ENCODE results near the gene CDH8.

CDH8 gene

DNA sequence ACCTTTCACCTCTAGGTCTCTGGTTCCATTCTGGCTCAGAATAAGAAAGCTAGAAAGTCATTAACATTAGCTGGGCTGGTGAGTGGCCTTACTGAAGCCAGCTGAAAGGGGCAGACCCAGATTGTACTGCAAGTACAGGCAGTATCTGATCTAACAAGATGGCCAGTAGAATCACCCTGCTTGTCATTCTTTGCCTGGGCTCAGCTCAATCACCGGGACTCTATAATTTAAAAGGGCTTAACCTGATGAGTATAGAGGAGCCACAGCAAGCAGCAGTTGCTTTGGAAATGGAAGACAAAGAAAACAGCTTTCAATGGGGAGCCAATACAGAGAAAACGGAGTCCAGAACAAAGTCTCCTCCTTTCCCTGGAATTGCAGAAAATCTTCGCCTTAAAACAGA is 13.6 kb downstream of the CDH8 start:
- no peak for ATAC-seq

DNA sequence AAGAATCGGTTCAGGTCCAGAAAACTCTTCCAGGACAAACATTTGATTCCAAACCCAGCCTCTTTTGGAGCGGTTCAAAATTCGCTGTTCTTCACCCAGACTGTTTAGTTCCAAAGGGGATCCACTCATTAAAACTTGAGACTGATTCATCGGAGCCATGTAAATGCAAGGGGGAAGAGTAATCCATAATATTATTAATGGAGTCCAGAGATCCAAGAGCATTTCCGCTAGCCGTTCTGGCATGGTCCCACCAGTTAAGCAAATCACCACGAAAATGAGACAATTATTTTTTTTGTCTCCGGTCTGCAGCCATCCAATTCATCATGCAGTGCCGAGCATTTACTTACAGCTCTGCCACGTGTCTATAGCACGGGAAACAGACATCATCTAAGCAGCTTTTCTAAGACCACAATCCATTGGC is 15.1 kb downstream of the CDH8 start:
- ATAC-seq, result no peak

DNA sequence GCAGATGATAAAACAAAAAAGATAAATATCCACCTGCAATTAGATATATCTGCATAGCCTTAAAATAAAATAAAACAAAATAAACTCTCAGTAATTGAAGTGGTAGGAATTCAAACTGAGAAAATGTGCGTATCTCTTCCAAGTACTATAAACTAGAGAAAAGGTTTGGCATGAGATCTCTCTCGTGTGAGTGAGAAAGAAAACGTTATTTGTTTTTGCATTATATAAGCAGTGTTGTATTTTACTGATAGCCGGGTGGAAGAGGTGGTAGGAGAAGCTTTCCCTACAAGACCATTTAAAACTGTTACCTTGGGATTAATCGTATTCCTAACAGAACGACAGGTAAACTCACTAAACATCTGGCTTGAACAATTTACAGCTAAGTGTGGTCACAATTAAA is 15.6 kb downstream of the CDH8 start:
- no peak for ATAC-seq

DNA sequence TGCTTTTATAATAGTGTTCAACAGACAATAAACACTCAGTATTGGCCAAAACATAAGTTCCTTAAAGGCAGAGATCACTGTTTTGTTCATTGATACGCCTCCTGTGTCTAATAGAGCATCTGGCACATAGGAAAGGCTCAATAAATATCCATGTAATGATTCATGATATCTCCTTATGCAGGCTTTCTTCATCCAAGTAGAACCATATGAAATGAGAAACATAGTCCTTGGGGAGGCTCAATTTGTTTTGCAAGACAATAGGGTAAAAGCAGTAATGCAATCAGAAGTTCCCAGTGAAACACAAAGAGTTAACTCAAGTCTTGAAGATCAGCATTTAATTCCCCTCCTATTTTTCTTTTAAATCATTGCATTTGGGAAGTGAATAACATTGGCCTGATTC is 16.4 kb downstream of the CDH8 start:
- no peak for ATAC-seq

DNA sequence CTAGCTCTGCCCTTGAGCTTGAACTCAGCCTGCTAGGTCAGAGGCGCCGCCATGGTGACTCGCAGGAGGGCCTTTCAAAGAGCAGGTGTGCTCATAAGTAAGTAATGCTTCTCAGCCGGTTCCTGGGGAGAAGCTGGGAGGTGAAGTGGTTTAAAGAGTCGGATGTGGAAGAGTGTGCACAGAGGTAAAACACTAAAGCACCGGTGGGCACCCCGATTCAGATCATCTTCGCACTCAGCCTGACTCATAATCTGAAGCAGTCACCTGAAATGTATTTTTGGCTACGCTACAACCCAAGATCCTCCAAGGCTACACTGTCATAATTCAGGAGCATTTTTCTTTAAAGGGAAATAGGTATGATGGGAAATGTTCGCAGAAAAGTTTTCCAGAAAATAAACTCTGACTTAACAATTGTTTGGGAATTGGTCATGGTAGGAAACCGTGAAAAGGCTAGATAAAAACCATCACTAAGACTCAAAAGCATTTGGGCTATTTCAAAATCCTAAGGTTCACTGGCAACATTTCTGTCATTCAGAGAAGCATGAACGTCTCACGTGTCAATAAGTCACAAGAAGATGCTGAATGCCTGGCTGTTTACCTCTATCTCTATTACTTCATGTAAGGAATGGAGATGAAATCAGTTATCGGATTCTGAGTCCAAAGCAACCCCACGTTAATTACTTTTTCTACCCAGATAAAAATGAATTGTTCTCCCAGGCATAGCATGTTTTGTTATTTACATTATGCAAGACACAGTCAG is 17.8 kb downstream of the CDH8 start:
- ATAC-seq, result no peak

DNA sequence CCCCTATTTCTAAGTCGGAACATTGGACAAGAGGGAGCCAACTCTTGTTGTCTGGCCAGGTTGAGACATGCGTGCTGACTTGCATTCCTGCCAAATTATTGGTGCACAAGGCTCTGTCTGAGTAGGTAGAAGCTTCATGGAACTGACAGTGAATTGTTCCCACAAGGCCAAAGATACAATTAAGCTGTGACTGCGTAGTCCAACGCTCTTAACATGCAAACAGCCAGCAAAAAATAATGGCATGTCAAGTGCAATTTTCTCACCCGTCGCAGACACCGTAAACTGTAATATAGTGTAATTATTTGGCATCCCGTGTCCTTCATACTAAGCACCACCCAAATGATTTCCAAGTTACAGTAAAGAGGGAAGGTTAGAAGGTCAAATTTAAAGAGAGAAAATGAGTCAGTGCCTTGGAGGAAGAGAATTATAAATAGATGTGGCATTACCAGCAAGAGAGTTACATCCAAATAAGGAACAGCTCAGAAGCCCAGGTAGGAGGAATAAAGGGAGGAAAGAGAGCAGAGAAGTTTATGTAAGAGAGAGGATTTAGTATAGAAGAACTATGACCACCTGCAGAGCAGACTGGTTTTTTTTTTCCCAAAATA is 21.8 kb downstream of the CDH8 start:
- no peak for ATAC-seq

DNA sequence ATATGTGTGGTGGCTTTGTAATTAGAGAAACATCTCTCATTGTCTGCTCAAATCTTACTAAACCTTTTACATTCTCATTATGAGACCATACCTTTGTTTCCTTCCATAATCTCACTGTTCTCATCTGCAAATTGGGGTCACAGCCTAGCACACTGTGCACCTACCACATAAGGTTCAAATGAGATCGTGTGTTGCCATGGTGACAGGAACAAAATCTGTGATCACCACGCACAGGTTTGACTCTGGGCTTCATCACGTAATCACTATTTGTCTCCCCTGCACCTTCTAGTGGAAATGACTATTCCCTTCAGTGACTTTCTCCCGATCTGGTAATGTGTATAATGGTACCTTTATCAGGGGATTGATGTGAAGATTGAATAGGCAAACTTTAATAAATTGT is 26.1 kb downstream of the CDH8 start:
- ATAC-seq, result no peak

DNA sequence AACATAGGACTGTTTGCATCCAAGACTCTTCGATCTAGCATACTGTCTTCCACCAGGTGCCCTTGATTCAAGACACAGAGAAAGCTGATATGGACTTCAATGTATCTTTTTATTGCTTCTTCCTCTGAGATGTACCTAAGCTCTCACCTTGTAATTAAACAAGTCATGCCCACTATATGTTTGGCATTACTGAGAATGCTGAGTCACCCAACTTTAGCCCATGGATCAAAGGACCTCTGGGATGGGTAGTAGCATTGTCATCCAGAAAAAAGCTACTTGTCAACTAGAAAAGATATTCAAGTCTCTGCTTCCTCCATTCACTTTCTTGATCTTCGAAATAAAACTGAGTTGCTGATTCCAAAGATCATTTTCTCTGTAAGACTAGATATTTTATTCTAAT is 37.8 kb downstream of the CDH8 start:
- no peak for ATAC-seq

DNA sequence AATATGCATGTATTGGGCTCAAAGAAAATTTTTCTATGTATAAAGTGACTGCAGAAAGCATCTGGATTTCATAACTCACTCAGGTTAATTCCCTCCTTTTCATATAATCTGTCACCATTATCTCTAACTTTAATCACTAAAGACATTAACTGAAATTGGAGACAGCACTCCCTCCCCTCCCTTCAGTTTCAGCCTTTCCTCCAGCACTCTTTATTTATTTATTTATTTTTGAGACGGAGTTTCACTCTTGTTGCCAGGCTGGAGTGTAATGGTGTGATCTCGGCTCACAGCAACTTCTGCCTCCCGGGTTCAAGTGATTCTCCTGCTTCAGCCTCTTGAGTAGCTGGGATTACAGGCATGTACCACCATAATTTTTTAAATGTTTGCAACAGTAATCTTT is 43.1 kb downstream of the CDH8 start:
- ATAC-seq, result no peak

DNA sequence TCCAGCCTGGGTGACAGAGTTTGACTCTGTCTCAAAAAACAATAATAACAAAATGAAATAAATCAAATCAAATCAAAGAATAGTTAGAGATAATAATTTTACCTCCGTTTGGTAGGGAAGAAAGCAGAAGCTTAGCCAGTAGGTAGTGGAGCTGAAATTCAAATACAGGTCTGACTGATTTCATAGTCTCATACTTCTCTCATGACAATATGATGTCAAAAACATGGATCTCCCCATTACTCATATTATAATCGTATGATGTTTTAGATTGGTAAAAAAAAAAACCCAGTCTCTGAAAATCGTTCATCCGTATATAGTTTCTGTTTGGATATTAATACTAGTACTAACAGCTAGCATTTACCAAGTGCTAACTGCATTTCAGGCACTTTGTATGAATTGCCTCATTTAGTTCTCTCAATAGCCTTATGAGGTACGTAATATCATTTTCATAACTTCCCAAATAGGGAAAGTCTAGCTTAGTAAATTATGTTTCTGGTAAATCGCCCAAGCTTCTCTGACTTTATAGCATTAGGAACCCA is 48.7 kb downstream of the CDH8 start:
- ATAC-seq, result no peak

DNA sequence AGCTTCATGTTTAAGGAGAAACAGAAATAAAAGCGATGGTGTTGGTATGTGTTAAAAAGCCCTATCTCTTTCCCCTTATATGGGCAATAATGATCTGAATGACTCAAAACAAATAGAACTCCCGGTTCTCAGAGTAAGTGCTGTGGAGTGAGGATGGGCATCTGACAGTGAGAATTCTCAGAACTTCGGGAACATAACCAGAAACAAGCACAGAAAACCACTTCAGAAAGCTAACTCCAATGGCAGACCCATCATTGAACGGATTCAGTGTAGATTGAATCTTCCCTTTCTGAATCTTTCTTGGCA is 67.2 kb downstream of the CDH8 start:
- ATAC-seq, result no peak

DNA sequence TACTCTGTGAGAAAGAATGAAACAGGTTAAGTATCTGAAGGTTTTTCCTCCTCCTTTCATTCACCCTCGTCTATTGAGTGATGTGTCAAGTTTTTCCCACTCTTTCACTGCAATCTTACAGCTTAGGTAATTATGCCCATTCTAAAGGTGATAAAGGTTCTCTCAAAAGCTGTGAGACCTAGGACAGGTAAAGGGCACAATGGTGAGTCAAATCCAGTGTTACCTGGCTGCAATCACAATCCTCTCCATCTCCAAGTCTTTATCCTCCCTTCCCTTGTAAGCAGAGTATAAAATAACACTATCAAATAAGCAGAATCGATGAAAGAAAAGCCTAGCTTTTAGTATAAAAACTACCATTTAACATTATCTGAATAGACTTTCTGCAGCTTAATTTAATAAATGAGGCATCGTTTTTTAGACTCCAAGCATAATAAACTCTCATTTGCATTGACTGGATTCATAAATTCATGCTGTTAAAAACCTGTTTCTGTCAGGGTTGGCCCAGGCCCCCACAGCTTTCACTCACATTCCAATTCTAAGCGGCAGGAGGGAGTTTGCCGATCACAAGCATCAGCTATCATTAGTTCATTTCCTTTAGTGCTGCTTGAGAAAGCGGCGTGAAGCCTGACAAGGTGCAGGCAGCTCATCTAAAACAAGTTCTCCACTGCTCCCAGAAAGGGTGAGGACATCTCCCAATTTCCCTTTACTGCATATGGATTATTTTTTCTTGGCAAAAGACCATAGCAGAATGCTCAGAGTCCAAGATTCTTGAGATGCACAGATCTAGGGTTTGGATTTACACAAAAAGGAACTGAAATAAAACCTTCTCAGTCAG is 67.8 kb downstream of the CDH8 start:
- no peak for ATAC-seq

DNA sequence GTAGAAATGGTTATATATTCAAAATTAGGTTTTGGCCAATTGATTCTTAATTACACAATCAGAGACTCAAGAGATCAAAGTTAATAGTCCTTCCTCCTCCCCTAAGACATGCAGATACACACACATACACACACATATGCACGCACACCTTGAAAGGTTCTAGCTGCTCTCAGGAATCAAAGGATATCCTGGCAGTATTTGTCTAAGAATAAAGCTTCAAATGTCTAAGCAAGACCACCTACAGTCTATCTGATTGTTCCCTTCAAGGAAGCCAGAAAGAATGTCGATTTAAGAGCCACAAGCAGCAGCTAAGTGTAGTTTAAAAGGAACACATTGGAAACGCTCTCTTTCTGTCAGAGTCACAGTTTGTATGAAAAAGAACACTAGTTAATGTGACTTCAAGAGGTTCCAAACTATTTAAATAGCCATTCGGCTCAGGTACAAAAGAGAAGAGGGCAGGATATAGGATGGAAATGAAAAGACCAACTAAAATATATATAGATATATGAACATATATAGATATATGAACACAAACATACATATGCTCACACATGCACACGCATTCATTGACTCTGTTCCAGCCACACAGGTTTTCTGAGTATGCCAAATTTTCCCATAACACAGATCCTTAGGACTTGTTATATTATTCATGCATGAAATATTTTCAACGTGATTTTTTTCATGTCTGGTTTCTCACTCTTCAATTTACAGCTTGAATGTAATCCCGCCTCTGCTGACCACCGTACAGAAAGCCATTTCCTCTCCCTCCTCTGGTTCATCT is 79.0 kb downstream of the CDH8 start:
- ATAC-seq, result no peak

DNA sequence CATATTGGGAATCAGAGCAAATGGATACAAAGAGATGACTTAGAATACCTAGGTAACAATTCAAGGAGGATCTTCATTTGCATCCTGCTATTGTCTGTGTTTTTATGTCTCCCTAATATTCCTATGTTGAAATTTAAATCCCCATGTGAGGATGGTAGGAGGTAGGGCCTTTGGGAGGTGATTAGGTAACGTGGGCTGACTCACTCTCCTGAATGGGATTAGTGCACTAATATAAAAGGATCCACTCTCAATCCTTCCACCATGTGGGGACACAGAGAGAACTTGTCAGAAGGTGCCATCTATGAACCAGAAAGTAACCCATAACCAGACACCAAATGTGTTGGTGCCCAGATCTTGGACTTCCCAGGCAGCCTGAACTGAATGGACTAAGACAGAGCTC is 83.4 kb downstream of the CDH8 start:
- no peak for ATAC-seq

DNA sequence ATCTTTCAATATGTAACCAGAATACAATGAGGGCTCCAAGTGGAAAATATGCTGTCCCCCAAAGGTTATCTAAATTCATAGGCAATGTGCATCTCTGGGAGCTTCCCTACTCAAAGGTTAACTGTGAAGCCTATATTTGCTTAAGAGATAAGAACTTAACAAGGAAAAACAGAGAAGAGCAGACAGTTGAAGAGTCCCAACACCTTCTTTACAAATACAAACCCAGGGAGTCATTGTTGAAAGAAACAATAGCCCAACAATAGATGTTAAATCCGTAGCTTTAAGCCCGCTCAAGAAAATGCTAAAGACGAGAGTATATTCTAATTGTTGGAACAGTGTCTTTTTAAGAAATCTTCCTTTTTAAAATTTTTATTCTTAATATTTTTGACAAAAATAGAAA is 87.8 kb downstream of the CDH8 start:
- ATAC-seq, result no peak

DNA sequence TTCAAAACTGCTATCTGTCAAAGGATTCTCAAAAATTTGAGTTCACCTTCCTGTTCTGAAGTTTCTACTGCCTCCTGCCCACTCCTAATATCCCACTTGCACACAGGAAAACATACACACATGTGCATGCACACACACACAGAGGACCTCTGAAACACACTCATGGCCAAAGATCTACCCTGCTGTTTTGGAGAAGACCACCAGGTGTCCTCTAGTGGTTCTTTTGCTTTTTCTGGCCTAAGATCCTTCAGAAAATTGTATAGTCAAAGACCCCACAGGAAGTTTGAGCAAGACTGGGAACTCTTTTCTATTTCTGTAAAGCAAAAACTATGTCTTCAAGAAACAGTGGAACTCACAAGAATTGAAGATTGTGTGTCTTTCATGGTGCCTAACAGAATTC is 90.2 kb downstream of the CDH8 start:
- ATAC-seq, result no peak

DNA sequence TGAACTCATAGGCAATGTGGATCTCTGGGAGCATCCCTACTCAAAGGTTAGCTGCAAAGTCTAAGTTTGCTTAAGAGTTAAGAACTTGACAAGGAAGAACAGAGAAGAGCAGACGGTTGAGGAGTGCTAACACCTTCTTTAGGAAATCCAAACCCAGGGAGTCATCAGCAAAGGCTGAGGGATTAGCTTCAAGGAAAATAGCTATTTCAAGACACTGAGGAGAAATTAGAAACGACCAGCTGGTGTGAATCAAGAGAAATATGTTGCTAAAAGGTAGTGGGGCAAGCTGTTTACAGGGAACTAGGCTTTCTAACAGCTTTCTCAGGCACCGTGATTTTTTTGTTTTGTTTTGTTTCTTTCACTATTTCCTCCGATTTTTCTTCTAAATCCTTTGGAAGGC is 90.7 kb downstream of the CDH8 start:
- no peak for ATAC-seq

DNA sequence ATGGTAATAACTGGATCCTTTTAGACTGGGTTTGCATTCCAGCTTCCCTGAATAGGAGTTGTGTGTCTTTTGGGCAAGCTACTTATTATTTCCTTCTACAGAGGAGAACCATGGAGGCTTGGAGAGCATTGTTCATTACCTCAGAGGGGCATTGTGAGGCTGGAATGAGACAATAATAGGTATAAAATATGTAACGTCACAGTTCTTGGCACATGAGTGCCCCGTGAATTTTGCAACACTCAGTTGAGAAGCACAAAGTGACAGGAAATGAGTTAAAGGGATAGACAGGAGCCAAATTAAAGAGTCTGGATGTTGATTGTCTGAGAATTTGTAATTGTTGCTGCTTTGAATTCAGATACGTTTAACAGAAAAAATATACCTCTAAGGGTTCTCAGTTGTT is 92.2 kb downstream of the CDH8 start:
- ATAC-seq, result no peak

DNA sequence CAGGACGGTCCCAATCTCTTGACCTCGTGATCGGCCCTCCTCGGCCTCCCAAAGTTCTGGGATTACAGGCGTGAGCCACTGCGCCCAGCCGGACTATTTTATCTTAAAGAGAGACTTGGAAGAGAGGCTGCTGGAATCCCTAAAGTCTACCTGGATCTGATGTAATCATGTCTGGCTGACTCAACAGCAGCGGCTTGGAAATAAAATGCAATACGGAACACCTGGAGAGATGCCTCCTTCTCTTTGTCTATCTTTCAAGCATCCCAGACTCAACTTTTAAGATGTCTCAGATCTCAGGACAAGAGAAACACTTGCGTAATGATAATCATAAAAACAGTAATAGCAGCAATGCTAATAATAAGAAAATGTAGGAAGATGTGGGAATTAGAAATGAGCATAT is 95.6 kb downstream of the CDH8 start:
- ATAC-seq, result no peak

DNA sequence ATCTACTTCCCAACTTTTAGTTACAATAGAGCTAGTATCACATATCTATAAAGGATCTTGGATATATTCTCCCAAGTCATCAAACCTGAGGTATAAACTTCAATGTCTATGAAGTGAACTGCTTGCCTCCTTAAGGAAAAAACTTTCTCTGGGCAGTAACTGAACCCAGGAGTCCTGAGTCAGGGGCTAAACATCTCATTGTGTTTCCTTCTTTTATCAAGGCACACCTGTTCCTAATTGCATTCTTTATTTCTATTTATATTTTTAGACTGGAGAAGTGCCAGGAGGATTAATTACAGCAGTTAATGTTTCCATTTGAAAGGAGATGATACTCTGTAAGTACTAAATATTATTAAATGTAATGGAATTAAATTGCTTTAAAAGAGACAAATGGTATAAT is 98.6 kb downstream of the CDH8 start:
- no peak for ATAC-seq

DNA sequence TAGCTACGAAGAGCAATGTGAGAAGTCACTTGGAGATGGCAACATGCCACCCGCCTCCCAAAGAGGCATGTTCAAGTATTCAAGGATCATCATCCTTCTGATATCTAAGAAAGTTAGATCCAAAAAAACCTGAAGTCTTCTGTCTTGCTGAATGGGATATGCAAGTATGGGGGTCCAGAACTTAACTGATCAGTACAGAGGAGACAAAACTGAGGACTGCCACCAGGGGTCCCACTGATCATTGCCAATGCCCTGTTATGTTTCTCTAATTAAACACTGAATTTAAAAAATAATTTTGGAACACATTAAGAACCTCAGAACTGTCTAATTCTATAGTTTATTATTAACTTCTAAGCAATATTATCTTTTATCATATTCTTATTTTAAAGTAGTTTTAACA is 99.7 kb downstream of the CDH8 start:
- ATAC-seq, result no peak

DNA sequence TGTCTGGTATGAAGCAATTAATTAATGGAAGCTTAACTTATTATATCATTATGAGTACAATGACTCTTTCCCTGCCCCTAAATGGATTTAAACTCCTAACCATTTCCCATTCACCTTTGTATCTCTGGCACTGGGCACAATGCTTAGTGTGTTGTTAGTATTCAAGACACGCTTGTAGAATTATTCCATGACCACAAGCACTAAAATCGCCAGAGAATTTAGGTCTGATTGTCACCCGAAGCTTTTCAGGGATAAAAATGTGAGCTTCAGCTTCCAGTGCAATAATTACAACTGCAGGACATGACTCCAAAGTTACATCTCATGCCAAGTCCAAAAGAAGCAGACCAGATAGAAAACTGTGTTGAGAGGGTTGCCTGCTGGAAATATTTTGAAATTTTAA is 101.6 kb downstream of the CDH8 start:
- ATAC-seq, result no peak

DNA sequence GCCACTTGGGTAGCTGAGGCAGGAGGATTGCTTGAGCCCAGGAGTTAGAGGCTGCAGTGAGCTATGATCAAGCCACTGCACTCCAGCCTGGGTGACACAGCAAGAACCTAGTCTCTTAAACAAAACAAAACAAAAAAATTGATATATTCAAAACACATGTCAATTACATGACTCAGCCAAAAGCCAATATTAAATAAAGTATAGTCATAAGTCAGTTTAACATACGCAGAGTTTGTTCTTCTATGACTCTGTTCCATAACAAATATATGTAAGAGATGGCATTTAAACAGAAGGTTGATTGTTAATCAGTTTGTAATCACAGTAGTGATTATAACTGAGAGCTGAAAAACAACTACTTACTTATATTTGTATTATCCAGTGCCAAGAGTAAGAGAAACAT is 106.5 kb downstream of the CDH8 start:
- no peak for ATAC-seq
